Stimulated activated CD8-positive, alpha-beta memory T cell treated with anti-CD3 and anti-CD28 coated beads, Interleukin-2, amount 100 ng/mL, for 1 hour (primary cell): ENCODE results near the gene GPR85.
"Not testable (repeated sequence)": the region's sequence is repeated elsewhere in the genome, so short reads cannot be mapped to it uniquely, and the experiment has no call there.

Experiments
- DNase-seq, 2 donors: peaks; one replicate each; pipeline ENCODE4 v3.0.0-alpha.2; 2020; ENCODE audit warnings: low read depth in 2 of 2

GPR85 gene

GRCh38 chr7:113084496-113085172 is 2.0 kb downstream of the GPR85 start:
- DNase-seq, result no peak

DNA sequence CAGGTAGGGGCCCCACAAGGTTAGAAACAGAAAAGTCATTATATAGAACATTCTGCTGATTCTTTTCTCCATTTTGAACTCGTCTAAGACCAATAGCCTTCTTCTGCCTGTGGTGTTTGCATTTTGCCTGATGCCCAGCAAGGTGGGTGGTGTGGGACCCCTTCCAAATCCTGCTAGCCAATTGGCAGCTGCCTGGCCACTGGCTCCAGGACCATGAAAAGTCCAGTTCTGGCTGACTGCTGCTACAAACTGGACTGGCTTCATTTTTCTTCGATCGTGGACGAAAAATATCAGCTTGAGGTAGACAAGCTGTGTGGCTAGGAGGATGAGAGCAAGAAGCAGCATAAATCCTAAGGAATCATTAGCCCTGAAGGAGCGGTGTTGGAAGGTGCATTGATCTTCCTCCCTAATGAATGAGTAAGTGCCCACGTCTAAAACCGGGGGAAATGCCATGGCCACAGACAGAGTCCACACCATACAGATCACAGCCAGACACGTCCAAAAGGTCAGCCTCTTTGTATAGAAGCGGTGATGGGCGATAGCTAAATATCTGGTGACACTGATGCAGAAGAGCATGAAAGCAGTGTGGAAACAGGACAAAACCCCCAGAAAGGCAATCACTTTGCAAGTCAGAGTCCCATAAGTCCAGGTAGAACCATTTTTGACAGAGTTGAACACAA is 2.7 kb downstream of the GPR85 start:
- DNase-seq, result no peak

DNA sequence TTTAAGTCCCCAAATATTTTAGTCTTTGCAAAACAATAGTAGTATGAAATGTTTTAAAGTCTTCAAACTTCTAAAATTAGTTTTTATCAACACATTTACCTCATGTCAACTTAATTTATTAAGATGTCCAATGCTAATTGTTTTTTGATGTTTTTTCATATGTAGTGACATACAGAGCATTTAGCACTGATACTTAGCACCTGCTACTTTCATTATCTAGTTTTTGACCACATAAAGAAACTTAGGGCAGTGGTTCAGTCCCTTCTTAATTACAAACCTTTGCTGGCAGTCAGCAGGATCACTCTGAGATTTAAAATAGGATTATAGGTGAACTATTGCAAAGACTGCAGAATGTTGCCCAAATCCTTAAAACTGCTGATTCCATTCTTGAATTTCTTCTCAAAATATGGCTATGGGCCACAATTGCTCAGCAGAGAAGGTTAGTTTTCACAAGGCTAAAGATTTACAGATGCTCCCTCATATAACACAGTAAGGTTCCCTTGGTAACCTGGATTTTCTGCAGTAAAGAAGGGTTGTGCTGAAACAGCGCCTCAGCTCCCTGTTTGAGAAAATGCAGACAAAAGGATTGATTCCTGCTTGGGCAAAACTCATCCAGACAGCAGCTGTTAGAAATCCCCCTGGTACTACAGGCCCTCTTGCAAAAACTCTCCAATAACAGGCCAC is 3.4 kb downstream of the GPR85 start:
- DNase-seq, result no peak

DNA sequence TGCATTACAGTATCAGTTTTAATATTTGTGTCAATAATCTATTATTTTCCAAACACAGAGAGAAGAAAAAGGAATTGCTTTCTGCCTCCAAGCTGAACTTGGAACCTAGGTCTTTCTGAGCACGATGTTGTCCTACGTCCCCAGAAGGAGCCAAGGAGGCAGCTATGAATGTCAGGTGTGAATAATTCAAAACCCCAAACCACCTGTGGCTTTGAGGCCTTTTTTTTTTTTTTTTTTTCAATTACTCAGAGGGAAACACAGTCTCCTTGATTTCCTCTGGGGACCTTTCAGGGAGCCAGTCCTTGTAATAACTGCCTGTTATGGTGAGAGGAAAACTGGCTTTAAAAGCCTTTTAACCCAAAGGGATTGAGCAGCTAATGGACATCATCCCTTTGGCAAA is 8.3 kb downstream of the GPR85 start:
- no peak for DNase-seq

- no peak for DNase-seq
Observed at GRCh38 chr7:113076703-113077102, 9.9 kb downstream of the GPR85 start.

- DNase-seq, result no peak
Observed at GRCh38 chr7:113071465-113071864, 15.2 kb downstream of the GPR85 start.

- no peak for DNase-seq
Observed at GRCh38 chr7:113062499-113062898, 24.1 kb downstream of the GPR85 start.

- DNase-seq, result no peak
Observed at GRCh38 chr7:113060100-113060499, 26.5 kb downstream of the GPR85 start.

DNA sequence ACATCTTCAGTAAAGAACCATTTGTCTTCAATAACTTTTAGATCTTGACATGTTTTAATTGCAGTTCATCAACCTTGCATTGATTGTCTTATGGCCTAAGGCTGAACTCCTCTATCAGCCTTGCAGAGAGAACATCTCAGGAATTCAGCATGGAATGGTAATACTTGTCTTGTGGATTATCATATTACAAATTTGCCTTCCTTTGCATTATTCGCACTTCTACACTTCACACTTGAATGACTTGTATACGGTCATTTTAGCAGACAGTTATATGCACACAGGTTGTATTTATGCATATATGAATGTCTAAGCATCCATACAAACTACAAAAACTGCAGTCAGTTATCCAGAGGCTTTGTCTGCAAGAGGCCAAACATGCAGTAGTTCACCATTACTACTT is 31.7 kb downstream of the GPR85 start:
- no peak for DNase-seq

- not testable (repeated sequence) for DNase-seq
Observed at GRCh38 chr7:113054272-113054671, 32.4 kb downstream of the GPR85 start.

DNA sequence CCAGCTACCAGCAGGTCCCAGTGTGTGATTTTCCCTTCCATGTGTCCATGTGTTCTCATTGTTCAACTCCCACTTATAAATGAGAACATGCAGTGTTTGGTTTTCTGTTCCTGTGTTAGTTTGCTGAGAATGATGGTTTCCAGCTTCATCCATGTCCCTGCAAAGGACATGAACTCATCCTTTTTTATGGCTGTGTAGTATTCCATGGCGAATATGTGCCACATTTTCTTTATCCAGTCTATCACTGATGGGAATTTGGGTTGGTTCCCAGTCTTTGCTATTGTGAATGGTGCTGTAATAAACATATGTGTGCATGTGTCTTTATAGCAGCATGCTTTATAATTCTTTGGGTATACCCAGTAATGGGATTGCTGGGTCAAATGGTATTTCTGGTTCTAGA is 37.4 kb downstream of the GPR85 start:
- not testable (repeated sequence) for DNase-seq

DNA sequence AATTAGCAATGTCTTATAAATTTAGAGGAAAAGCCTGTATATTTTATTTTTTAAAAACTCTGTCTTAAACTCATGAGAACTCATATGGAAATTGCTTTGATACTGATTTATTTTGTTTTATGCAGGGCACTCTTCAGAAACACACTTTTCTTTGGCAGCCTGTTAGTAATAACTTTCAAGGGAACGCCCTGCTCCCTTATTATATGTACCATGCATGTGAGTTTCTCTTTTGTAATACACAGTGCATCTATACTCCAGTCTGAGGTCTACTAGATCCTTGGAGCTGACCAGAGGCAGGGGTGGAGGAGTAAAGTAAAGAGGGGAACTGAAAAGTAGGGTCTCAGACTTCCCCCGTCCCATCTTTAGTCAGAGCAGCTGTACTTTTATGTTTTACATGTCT is 40.2 kb downstream of the GPR85 start:
- DNase-seq, result no peak

DNA sequence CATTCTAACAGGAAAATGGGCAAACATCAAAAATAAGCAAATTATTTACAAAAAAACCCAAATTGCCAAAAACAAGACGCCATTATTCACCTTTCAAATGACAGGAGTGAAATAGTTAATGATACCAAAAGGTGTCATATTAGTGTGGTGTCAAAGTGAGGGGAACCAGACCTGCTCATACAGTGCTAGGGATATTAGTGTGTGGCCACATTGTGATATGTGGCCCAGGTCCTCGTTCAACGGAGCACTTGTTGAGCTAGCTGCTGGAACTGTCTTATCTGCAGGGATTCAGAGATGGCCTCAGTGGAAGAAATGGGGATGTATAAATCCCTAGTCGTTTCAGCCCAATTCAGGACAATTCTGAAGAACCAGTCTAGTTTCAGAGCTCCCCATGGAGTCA is 41.2 kb downstream of the GPR85 start:
- no peak for DNase-seq

GRCh38 chr7:113044394-113044793 is 42.2 kb downstream of the GPR85 start:
- no peak for DNase-seq

- no peak for DNase-seq
Observed at GRCh38 chr7:113040849-113041248, 45.8 kb downstream of the GPR85 start.

DNA sequence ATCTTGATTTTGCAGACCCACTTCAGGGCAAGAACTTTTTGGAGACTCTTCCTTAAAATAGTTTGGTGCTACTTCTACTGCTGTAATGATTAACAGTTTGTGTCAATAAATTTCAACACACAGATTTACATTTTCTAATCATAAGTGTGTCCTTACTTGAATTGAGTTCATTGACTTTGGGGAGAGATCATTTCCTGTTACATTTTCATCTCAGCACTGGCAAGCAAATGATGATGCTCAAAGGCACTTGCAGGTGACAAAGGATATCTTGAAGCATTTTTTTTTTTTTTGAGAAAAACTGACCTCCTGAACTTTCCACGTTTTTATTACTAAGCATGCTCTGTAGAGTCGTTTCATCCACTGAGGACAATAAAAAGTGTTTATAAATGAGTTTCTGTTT is 52.7 kb downstream of the GPR85 start:
- no peak for DNase-seq
